Measurements from ENCODE around the gene NEURL1B. TPM values are rescaled to one million over a fixed set of nuclear protein-coding genes. Genes with fewer than 3 reads are reported as not detected.

NEURL1B gene
- total RNA-seq, 2 donors from 2014 or later = 20.6 to 33.6 TPM

DNA sequence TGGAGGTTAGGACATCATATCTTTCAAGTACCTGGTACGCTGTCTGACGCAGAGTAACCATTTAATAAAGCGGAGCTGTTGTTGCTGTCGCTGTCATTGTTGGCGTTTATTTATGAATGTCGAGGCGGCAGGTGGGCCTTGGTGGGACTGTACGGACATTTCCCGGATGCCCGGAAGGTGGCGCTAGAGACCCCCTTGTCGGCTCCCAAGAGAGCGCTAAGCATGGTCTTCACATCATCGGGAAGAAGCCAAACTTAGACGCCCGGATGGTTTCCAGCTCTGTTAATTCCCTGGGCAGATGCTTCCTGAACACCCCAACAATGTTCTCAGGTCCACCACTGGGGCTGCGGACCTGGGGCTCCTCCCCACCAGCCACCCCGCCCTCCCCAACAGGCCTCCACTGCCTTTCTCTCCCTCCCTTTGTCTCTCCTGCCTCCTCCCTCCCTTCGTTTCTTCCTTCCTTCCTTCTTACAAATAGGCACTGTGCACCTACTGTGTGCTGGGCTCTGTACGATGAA, 75.8 kb downstream of the NEURL1B start:
- peak; percentile 88 for DNase-seq
- peak; percentile 66 for ATAC-seq
- intact Hi-C loops (cut with DNase I) = loop anchor here (2.0 to 10.0 kb wide), 3 partner anchors 50 to 188 kb away; no protein-coding TSS in a partner anchor

DNA sequence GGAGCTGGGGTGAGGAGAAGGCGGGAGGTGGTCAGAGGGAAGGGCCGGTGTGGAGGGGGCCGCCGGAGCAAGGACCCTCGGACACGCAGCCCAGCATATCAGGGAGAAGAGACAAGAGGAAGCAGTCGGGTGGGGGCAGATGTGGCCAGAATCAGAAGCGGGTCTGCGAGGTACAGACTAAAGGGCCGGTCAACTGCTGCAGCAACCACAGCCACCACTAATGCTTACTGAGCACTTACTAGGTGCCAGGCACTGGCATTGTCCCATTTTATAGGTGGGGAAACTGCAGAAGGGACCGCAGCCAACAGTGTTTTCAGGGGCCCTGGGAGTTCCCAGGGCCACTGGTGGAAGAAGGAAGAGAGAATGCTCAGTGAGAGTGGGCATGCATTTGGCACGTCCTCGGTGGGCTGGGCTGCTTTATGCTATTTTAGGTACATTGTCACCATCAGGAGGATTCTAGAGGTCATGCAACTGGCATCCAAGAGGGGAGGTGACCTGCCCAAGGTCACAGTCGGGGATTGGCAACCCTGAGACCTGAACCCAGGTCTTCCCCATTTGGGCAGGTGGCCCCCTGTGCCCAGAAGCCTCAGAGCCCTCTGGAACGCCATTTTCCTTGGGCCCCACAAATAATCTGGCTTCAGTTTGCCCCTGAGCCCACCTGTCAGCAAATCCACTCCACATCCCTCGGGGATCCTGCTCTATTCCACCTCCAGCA, 76.6 kb downstream of the NEURL1B start:
- no peak for DNase-seq

DNA sequence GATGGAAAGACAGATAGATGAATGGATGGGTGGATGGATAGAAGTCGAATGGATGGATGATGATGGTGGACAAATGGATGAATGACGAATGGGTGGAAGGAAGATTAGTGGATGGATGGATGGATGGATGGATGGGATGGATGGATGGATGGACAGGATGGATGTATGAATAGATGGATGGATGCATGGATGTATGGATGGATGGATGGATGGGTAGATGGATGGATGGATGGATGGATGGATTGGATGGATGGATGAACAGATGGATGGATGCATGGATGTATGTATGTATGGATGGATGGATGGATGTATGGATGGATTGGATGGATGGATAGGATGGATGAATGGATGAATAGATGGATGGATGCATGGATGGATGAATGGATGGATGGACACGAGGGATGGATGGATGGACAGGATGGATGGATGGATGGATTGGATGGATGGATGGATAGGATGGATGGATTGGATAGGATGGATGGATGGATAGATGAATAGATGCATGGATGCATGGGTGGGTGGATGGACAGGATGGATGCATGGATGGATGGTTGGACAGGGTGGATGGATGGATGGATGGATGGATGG, 77.6 kb downstream of the NEURL1B start:
- intact Hi-C loops (cut with DNase I) = loop anchor here (5.0 to 10.0 kb wide), 2 partner anchors 49 to 186 kb away; no protein-coding TSS in a partner anchor
- ATAC-seq (no peak), DNase-seq (no peak)

More for the DNA sequence above, 76.6 kb downstream of the NEURL1B start:
- intact Hi-C loops (cut with DNase I) = loop anchor here (2.0 to 10.0 kb wide), 3 partner anchors 50 to 187 kb away; no protein-coding TSS in a partner anchor
- ATAC-seq = no peak

DNA sequence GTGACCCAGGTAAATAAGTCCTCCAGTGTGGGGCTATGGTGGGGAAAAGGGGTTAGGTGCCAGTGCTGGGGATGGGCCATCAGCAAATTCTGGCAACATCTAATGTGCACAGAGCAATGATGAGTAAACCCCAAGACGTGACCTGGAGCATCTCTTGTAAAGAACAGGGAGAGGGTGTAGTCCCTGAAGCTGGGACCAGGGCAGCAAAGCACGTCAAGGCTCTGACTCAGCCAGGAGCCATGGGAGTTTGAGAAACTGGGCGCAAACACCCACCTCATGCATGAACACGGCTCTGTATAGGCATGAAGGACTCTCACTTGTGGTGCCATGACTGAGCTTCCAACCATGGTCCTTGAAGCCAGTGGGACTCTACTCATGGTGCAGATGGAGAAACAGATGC, 78.1 kb downstream of the NEURL1B start:
- ATAC-seq (no peak), DNase-seq (no peak)
- intact Hi-C loops (cut with DNase I) = loop anchor here (5.0 to 10.0 kb wide), 2 partner anchors 48 to 186 kb away; no protein-coding TSS in a partner anchor

DNA sequence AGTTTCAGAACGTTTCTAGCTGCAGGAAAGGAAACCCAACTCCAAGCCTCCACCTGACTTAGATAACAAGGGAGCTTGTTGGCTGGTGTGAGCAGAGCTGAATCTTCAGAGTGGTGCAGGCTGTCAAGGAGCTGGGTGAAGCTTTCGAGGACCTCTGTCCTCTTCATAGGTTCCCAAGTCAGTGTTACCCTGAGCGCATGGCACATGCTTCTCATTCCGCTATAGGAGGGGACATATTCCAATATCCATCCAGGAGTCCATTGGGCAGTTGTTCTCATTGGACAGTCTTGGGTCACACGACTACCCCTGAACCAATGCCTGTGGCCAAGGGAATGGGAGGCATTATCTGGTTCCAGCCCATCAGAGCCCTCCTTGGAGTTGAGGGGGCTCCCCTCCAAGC, 79.6 kb downstream of the NEURL1B start:
- ATAC-seq (no peak), DNase-seq (no peak)
- intact Hi-C loops (cut with DNase I) = no loop called here

DNA sequence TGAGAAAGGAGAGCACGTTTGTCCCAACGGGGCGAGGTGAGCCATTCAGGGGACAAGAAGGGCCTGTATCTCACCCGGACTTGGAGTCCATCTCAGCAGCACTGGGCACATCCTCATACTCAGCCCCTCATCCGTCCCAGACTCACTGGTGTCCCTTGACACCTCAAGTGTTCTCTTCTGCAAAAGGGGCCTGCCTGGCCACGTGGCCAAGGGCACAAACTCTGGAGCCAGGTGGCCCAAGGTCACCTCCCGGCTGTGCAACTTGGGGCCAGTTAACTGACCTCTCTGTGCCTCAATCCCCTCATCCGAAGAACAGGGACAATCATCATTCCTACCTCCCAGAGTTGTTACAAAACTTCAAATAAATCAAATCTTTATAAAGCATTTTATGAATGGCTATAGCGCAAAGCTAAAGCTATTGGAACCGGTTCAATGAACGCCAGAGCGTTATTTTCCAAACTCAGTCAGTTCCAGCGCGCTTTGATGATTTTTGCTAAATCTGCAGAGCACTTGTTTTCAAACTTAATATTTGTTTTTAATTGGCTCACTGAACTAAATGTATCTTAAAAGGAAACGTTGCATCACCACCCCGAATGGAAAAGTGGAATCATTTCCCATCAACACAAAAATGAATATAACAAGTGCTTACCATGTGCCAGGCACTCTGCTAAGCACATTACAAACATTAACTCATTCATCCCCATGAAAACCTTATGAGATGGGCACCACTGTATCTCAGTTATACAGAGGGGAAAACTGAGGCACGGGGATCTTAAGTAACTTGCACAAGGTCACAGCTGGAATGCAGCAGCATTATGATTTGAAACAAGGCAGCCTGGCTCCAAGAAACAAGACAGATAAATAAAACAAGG, 80.6 kb downstream of the NEURL1B start:
- intact Hi-C loops (cut with DNase I) = no loop called here
- DNase-seq (no peak), ATAC-seq (peak in 1 of 2 donors; percentile 49)

DNA sequence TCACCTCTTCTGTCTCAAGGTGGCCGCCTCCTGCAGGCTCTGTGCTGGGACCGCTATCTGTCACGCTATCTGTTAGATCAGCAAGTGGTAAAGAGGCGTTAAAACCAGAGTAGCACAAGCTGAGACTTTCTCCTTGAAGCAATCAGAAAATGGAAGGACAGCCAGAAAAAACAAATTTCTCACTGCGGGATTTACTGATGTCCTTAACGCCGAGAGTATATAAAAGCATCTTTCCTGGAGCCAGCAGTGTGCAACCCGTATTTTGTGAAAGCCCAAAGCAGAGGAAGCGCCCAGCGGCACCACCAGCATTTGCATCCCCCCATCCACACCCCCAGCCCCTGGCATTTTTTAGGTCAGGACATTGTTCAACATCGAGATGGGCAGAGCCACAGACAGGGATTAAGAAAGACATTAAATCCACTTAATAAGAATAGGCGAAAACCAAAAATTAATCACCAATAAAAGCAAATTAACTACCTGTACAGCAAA, 81.3 kb downstream of the NEURL1B start:
- no peak for ATAC-seq
- DNase-seq = no peak
- intact Hi-C loops (cut with DNase I) = no loop called here

DNA sequence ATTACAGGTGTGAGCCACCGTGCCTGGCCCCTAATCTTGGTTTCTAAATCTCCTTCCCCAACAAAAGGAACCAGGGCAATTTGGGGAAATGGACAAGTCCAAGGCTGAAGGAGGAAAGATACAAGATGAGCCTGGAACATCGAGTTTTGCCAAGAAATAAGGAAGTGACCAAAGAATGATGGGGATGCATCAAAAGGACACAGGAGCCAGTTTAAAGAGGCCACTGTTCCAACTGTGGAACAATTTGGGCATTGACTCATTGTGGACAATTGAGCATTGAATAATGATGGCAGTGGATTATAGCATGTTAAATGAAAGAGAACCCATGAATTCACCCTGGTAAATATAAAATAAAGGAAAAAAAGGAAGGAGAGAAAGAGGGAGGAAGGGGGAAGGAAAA, 82.4 kb downstream of the NEURL1B start:
- ATAC-seq = no peak
- intact Hi-C loops (cut with DNase I) = no loop called here
- DNase-seq = no peak

DNA sequence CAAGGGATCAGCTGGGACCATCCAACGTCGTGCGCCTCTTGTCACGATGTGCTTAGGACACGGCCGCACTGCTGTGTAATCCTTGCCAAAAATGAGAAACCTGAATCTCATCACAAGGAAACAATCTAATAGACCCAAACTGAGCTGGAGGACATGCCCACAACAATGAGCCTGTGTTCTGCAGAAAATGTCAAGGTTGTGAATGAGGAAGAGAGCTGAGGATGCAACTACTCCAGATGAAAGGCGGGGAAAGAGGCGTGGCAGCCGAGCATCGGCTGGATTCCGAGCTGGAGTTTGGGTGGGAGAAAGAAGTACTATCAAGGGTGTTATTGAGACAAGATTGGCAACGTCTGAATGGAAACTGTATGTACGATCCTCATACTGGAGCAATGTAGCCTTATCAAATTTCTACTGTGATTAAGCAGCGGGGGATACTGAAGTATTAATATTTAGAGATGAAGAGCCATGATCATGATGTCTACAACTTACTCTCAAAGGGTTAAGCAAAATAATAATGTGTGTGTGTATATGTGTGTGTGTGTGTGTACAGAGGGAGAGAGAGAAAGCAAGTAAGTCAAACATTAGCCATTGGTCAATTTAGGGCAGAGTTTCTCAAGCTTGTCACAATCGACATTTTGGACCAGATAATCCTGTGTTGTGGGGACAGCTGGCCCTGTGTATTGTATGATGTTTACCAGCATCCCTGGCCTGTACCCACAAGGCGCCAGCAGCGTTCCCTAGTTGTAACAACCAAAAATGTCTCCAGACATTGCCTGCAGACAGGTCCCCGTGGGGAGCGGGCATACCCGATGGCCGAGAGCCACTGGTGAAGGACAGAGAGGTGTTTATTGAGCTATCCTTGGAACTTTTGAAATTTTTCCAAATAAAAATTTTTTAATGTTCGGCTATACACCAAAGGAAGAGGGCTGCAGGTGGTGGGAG, 83.5 kb downstream of the NEURL1B start:
- no peak for DNase-seq
- no peak for ATAC-seq
- intact Hi-C loops (cut with DNase I) = no loop called here

DNA sequence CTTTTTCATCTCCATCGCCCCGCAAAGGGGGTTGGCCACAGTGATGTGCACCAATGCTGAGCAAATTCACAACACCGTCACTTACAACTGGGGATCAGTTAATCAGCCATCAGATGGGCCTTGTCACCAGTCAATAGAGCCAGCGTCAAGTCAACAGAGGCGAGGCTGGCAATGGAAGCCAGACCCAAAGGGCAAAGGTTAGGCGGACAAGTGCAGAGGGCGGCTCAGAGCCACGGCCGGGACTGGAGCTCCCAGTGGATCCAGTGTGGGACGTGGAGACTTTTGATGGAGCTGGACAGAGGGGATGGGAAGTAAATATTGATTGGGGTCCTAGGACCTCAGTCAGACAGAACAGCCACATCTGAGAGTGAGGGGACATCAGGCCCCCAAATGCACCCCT, 84.2 kb downstream of the NEURL1B start:
- intact Hi-C loops (cut with DNase I) = no loop called here
- DNase-seq (no peak), ATAC-seq (no peak)

DNA sequence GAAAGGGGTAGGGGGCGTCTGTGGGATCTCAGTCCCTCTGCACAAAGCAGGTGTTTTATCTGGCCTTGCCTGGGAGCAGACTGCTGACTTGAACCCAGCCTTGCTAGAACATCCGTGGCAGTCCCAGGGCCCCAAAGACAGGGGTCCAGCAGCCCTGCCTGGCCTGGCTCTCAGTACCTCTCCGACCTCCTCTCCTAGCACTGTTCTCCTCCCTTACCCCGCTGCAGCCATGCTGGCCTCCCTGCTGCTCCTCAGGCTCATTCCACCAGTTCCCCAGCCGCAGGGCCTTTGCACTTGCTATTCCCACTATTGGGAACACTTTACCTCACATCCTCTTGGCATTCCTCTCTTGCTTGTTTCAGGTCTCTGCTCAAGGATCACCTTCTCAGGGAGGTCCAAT, 84.7 kb downstream of the NEURL1B start:
- DNase-seq (no peak), ATAC-seq (no peak)
- intact Hi-C loops (cut with DNase I) = no loop called here

DNA sequence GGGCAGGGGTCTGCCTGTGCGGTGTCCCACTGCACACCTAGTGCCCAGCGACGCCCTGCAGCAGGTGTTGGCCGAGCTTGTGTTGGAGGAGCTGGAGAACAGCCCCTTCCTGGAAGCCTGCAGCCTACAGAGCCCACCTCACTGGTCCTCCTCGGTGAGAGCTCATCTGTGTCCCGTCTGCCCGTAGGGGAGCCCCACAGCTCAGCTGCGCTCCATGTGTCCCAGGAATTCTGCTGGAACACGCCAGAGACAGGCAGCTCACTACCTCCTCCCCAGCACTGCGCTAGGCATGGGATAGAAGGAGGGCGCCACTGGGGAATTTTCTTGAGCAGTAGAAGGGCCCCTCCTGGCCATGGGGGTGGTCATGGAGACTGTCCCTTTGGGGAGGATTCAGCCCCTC, 85.9 kb downstream of the NEURL1B start:
- ATAC-seq (no peak), DNase-seq (no peak)
- intact Hi-C loops (cut with DNase I) = no loop called here

DNA sequence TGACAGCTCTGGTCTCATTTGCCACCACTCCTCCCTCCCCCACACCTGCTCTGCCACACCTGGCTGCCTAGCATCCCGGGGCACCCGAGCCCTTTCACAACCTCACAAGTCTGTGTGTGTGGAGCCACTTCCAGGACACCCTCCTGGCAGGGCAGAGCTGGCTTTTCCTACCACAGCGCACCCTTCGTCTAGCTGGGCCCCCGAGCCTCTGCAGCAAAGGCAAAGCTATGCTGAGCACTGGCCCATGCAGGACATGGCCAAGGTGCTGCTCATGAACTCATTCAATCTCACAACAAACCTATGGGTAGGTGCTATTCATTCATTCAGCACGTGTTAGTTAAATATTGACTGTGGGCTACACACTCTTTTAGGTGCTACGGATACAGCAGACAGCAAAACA, 86.5 kb downstream of the NEURL1B start:
- intact Hi-C loops (cut with DNase I) = no loop called here
- ATAC-seq = no peak
- DNase-seq = no peak

DNA sequence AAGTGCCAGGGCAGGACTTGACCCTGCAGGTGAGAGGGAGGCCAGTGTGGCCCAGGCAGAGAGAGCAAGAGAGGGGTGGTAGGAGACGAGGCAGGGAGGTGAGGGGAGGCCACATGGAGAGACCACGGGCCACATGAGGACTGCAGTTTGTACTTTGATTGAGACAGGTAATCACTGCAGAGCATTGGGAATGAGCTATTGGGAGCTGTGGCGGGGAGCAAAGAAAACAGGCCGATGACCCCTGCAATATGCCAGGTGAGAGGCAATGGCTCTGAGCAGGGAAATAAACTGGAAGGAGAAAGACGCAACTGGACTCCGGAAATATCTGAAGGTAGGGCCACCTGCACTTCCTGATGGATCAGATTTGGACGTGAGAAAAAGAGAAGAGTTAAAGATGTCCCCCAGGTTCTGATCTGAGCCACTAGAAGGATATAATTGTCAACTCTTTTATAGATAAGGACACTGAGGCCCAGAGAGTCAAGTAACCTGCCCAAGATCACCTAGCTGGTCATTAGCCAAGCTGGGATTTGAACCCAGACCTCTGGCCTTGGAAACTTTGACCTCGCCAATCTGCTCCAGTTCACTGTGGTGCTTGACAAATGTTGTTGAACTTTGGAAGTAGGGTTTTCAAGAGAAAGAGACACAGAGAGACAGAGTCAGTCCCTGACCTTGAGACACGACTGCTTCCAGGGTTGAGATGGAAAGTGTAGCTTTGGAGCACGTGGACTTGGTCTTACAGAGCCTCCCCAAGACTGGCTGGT, 87.6 kb downstream of the NEURL1B start:
- DNase-seq = no peak
- ATAC-seq = no peak
- intact Hi-C loops (cut with DNase I) = no loop called here

DNA sequence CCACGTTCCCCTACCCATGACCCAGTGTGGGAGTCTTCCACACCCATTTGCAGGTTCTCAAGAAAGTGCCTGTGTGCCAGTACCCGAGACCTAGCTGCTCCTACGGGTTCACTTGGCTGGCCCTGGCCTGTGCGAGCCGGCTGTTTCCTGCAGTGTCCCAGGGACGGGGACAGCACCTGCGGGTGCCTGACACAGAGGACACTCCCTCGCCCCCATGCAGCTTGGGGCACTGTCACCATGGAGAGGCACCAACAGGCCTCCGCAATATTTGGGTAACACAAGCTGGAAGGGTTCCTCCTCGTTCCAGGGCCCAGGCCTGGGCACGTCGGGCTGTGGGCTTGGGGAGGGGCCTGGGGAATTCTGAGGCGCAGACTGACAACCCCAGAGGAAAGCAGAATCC, 88.5 kb downstream of the NEURL1B start:
- ATAC-seq = no peak
- no peak for DNase-seq
- intact Hi-C loops (cut with DNase I) = no loop called here

DNA sequence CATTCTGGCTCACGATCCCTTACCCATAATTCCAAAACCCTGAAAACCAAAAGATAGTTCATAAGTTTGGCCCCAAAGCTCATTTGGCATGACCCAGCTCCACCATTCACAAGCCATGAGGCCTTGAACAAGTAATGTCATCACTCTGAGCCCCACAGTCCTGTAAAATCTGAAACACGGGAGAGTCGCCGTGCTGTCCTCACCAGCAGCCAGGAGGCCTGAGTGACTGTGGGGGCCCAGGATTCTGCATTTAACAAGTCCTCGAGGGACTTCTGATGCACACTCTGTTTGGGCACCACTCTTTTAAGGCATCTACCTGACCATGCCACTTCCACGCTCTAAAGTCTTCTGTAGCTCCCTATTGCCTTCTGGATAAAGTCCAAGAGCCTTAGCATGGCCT, 89.2 kb downstream of the NEURL1B start:
- intact Hi-C loops (cut with DNase I) = loop anchor here in 1 of 2 donors (5.0 kb wide), 1 partner anchor 37 kb away; no protein-coding TSS in a partner anchor
- no peak for DNase-seq
- ATAC-seq = no peak

DNA sequence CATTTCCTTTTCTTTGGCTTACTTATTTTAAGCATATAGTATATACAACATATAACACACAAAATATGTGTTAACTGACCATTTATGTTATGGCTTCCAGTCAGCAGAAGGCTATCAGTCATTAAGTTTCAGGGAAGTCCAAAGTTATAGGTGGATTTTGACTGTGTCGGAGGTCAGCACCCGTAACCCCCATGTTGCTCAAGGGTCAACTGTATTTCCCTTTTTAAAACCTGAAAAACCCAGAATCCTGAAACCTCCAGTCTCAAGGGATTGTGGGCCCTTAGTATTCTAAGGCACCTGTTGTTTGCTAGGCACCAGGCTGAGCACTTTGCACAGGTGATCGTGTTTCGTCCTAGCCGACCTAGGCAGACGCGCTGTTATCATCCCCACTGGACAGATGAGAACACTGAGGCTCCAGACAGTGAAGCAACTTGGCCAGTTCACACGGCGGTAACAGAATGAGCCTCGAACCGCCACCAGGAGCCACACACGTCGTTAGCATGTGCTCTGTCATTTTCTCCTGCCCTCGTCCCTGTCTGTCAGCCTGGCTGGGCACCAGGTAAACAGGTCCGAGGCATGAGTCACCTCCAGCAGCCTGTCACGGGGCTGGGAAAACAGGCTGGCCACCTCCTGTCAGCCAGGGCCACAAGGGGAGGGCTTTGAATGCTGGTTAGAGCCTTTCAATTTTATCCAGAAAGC, 90.1 kb downstream of the NEURL1B start:
- intact Hi-C loops (cut with DNase I) = loop anchor here in 1 of 2 donors (5.0 kb wide), 1 partner anchor 36 kb away; no protein-coding TSS in a partner anchor
- ATAC-seq = no peak
- no peak for DNase-seq

Data from left cardiac atrium (tissue), 4 donors.